GOT3 (cell line): ENCODE measurements around the gene ANXA8.

Experiments used
- DNase-seq: peaks from one replicate; lab custom pipeline; 2025; ENCODE audit warnings: mixed read lengths; lab: John Stamatoyannopoulos, UW

ANXA8 gene

DNA sequence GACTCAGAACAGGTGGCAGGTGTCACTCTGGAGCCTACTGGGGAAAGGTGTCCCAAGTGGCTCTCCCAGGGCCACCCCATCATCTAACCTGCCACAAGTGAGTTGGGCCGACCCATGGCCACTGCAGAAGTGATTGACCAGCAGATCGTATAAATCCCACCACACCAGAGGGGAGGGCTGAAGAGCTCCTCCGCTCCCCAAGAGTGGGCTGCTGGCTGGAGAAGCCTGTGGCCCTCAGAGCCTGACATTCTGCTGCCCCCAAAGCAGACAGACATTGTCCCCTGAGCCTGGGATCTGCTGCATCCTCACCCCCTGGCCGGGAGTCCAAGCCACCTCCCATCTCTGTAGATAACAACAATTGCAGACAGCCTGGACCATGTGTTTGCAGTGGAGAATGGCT, 36.7 kb downstream of the ANXA8 start:
- DNase-seq = no peak

DNA sequence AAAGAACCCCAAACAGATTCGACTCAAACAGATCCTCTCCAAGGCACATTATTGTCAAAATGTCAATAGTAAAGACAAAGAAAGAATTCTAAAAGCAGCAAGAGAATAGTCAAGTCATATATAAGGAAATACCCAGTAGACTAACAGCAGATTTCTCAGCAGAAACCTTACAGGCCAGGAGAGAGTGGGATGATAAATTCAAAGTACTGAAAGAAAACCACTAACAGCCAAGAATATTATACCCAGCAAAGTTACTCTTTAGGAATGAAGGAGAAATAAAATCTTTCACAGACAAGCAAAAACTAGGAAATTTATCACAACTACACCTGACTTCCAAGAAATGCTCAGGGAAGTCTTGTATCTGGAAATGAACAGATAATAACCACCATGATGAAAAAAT, 38.2 kb downstream of the ANXA8 start:
- no peak for DNase-seq

DNA sequence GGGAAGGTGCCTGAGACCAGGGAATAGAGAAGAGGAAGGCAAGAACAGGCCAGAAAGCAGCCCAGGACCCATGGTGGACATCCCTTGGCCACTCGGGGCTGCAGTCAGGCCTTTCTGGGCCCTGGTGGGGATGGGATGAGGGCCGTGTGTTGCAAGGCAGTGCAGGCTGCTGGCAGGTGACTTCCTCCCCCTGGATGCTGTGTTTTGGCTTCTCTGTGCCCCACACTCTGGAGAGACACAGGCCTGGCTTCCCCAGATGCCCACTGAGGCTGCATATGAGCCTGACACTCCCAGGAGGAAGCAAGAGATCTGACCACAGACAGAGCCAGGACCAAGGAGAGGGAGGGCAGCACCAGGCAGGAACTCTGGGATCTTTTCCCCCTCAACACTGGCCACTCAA, 39.9 kb downstream of the ANXA8 start:
- no peak for DNase-seq

DNA sequence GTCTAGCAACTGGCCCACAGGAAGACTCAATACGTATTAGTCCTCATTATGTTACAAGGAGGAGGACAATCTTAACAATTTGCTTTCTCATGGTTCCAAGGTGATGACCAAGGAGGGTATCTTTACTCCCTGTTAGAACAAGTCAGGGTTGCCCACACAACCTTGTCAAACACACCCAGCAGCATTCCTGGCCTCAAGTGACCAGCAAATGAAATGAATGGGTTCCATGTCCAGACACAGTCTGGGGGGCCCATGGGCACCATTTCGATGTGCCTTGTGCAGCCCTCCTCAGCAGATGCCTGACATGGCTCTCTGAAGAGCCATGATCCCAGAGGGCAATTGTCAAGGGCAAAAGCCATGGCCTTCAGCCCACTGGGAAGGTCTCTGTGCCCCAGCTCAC, 40.8 kb downstream of the ANXA8 start:
- DNase-seq = no peak

DNA sequence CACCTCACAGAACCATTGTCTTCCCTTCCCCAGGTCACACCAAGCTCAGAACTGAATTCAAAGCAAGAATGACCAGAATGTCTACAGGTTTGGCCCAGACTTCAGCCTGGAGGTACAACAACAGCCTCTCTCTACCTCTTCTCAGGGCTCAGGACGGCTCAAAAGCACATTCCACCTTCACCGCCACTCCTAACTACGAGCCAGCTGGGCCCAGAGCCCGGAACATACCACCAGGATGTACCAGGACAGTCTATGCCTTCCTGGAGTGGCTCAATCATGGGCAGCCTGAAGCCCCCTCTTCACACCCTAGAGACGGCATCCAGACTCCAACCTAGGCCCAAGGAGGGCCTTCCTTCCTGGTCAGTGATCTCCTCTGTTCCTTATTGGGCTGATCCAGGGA, 41.6 kb downstream of the ANXA8 start:
- DNase-seq = no peak

DNA sequence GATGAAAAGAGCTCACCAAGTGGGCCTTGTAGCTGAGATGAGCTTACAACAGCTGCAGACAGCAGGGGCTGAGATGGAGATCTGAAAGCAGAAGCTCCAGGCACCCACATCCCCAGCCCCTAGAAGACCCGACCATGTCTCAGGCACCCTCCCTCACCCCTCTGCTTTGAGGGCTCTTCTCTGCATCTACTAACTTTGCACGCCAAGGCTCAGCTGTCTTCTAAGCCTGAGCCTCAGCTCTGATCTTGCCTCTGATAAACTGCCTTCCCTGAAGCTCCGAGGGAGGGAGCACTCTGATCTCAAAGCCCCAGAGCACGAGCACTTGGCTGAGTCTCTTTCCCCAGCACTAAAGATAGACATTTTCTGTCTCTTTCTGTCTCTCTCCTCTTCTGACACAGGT, 42.0 kb downstream of the ANXA8 start:
- DNase-seq = no peak

DNA sequence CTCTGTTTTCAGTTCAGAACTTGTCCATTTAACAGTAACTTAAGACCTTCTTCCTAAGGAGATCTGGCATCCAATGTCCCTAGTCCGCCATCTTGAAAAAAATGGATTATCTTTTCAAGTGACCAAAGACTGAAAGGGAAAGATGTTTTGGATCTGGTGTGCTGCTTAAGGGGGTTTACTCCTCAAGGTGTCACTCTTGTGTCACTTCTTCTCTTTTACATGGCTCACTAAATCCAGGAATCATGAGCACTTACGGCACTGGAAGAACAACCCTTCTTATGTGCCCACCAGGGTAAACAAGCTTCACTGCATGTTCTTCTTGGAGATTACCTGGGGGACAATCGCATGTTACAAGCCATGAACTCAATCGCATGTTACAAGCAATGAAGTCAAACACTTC, 43.7 kb downstream of the ANXA8 start:
- DNase-seq = no peak

DNA sequence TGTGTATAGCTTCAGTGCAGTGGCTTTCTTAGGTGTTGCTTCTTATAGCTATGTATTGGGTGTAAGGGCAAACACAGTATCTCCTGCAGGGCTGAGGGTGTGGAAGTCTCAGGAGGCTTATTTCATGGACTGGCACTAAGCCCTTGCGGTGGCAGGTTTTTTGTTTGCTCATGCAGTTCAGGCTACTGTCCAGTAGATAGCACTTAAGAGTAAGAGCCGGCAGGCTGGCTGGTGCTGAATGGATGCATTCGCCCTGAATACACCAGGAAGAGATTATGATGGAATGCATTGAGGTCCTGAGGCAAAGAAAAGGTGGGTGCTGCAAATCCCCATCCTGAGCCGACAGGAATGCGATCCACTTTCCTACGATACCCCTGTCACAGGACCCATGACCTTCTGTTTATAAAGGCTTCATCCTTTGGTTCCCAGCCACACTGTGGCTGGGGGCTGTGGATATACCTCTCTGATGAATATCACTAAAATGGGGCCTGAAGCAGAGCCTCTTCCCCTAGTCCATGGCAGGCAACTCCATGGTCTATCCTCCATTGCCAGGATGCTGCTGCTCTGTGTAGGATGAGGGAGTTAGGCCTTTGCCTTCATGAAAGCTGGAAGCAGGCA, 44.9 kb downstream of the ANXA8 start:
- no peak for DNase-seq

DNA sequence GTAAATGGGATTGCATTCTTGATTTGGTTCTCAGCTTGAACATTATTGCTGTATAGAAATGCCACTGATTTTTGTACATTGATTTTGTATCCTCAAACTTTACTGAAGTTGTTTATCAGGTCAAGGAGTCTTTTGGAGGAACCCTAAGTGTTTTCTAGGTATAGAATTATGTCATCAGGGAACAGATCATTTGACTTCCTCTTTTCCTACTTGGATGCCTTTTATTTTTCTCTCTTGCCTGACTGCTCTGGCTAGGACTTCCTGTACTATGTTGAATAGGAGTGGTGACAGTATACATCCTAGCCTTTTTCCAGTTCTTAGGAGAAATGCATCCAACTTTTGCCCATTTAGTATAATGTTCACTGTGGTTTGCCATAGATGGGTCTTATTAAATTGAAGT, 48.8 kb downstream of the ANXA8 start:
- DNase-seq = no peak

DNA sequence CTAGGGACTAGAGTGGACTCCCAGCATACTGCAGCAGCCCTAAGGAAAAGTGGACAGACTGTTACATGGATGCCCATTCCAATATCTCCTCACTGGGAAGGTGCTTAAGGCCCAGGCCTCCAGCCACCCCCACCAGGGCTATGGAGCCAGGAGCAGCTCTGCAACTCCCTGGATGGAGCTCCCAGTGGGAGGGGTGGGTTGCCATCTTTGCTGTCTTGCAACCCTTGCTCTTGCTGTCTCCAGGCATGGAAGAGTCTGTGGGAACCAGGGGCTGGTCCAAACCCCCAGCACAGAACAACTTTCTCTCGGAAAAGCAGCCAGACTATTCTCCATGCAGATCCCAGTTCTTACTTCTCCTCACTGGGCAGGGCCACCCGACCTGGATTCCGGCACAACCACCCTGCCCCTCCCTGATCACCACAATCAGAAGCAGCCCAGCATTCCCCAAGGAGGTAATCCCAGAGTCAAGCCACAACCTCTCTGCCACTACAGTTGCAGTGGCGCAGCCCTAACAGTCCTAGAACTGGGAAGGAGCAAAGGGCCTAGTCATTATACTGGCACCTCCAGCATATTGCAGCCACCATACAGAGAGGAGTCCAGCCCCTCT, 58.0 kb downstream of the ANXA8 start:
- DNase-seq = no peak

DNA sequence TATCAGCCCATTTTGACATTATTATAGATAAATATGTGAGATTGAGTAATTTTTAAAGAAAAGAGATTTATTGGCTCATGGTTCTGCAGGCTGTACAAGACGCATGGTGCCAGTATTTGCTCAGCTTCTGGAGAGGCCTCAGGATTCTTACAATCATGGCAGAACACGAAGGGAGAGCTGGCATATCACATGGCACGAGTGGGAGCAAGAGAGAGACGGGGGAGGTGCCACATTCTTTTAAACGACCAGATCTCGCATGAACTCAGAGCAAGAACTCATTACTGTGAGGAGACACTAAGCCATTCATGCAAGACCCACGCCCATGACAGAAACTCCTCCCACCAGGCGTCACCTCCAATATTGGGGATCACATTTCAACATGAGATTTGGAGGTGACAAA, 59.7 kb downstream of the ANXA8 start:
- DNase-seq = no peak

DNA sequence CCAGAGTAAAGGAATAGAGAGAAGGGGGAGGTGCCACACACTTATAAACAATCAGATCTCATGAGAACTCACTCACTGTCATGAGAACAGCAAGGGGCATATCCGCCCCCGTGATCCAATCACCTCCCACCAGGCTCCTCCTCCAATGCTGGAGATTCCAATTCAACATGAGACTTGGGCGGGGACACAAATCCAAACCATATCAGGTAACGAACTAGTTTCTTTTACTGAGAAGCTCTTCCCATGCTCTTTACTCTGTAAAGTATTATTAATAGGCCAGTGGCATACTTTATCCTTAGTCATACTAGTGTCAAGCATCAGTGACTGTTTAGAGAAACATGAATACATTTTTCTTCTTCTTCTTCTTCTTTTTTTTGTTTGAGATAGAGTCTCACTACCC, 60.4 kb downstream of the ANXA8 start:
- no peak for DNase-seq

DNA sequence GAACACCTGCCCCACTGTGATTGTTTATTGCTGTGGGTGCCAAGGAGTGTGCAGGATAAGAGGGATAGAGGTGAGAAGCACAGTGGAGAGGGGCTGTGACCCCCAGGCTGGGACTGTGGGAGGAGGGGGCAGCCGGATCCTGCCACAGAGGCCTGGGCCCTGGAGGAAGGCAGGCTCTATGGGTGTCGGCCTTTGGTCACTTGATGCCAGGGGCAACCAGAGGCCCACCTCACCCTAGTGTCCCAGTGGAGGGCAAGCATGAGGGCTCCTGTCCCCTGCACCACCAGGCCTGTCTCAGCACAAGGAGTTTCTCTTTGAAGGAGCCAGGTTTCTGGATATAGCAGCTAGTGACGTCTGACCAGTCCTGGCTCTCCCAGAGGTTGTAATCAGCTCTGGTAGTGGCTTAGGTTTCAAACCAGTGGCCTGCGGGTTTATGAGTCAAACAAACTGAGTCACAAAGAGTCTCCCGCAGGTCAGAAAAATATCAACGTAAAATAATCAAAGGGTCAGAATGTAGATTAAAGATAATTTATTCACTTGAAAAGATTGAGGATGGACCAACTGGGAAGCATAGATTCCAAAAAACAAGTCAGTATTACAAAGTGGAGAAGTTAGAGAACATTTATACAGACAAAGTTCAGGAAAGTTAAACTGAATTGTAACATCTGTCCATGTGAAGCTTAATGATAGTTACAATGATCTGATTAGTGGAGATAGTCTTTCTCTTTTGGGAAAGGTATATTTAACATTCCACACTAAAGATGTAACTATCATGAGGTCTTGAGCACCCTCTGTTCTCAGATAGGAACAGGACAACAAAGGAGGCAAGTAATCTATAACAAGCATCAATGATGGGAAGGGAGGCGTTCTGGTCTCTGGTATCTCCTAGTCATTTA, 62.6 kb downstream of the ANXA8 start:
- no peak for DNase-seq

DNA sequence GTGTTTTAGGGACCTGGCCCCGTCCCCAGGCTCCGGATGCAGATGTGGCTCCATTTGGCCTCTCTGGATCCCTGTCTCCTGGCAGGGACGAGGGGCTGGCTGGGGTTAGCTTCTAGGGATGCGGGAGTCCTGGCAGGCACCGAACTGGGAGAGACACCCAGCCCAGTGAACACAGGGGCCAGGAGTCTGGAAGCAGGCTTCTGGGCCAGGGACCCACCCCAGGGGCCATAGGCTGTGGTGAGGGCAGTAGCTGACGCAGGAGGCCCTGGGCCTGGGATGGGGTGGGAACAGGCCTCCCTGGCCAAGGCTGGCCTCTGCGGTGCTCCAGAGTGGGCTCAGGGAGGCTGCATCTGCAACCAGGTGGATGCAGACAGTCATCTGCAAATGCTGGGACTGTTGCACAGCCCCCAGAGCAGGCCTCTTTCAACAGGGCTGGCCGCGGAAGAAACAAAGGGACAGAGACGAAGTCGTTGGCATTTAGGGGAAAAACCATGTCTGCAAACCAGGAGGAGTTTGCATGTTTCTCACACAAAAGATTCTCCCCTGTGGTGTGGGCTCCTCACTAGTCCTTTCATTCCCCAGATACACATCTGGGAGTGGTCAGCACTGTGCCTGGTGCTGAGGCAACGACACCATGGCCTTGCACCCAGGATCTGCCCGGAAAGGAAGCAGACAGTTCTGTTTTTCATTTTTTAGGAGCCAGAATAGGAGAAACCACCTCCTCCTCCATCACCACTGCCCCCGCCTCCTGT, 63.4 kb downstream of the ANXA8 start:
- no peak for DNase-seq

DNA sequence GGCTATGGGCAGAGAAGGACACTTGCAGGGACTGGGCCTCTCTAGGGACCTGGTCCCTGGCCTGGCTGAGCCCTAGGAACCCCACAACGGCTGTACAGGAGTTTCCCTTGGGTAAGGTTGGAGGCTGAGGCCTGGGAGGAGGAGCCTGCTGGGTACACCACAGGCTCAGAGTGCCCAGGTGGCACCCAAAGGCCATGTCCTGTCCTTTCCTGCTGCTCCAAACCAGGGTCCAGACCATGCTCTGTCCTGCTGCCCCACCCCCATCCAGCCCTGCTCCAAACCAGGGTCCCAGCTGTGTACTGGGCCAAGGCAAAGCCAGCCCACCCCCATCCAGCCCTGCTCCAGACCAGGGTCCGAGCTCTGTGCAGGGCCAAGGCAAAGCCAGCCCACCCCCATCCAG, 64.5 kb downstream of the ANXA8 start:
- DNase-seq = no peak

DNA sequence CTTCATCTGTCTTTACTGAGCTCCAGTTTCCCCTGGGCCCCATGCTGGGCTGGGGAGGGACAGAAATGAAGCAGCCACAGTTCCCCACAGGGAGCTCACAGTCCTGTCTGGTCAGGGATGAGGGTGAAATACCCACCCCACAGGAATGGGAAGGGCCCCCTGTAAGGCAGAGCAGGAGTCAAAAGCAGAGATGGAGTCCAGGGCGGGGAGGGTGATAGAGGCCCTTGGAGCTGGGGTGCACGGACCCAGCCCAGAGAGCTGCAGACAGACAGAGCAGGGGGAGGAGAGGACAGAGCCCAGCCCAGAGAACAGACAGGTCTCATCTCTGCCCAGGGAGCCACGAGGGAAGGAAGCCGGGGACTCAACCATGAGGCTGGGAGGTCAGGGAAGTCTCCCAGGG, 64.9 kb downstream of the ANXA8 start:
- DNase-seq = no peak

DNA sequence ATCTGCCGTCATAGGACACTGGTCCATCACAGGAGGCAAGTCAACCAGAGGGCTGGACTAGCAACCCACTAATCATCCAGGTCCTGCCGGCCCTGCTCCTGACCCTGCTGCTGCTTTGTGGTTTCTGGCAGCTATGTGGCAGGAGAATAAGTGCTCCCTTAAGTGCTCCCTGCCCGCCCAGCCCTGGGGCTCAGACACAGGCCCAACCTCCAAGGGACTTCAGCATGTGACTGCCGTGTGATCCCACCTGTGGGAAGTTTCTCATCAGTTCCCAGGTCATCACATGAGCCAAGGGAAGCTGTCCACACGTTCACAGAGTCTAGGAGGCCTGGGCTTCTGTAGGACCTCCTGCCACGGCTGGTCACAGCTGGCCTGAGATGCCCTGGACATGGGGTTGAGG, 65.6 kb downstream of the ANXA8 start:
- no peak for DNase-seq
